Activated effector memory CD4-positive, alpha-beta T cell treated with Interleukin-2 at 50 U/mL for 16 hours (primary cell): ENCODE results near the gene CIC.

ENCODE experiments used
- DNase-seq: peaks from one replicate; pipeline ENCODE4 v3.0.0-alpha.2; 2020

CIC gene

GRCh38 chr19:42244347-42245220 is 24.5 kb upstream of the CIC start:
- DNase-seq: peak; percentile 90

- no peak for DNase-seq
Observed at GRCh38 chr19:42245231-42245630, 23.8 kb upstream of the CIC start.

GRCh38 chr19:42246143-42246921 is 22.7 kb upstream of the CIC start:
- DNase-seq: no peak

GRCh38 chr19:42246922-42247639 is 22.0 kb upstream of the CIC start:
- DNase-seq: no peak

GRCh38 chr19:42247640-42248199 is 21.3 kb upstream of the CIC start:
- DNase-seq: no peak

DNA sequence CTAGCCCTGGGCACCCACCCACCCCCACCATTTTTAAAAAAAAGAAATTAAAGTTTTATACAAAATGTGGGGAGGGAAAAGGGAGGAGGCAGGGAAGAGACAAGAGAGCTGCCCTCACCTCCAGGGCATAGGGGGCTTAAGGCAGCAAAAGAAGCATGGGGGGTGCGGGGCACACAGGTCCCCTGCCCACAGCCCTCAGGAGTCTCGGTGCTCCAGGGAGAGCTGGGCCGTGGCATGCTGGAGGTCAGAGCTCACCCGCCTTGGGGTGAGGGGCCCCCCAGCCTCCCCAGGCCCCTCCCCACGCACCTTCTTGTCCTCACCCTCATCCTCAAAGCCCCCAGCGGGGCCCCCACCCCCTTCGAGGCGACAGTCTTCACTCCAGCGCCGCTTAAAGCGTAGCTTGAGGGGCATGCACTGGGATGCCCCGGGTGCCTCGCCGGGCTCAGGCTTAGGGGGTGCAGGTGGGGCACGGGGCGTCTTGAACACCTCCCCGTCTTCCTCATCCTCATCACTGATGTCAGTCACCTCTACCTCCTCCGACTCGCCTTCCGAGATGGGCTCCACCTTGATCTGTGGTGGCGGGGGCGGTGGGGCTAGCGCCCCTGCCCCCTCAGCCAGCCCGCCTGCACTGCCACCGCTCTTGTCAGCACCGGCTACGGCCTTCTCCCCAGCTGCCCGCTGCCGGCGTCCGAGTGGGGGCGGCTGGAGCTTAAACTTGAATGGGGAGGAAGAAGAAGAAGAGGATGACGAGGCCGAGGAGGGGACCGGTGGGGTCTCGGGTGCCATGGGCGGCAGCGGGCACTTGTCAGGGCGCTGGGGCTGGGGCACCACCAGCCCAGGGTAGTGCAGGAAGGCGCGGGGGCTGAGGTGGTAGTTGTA is 20.5 kb upstream of the CIC start:
- DNase-seq: no peak

DNA sequence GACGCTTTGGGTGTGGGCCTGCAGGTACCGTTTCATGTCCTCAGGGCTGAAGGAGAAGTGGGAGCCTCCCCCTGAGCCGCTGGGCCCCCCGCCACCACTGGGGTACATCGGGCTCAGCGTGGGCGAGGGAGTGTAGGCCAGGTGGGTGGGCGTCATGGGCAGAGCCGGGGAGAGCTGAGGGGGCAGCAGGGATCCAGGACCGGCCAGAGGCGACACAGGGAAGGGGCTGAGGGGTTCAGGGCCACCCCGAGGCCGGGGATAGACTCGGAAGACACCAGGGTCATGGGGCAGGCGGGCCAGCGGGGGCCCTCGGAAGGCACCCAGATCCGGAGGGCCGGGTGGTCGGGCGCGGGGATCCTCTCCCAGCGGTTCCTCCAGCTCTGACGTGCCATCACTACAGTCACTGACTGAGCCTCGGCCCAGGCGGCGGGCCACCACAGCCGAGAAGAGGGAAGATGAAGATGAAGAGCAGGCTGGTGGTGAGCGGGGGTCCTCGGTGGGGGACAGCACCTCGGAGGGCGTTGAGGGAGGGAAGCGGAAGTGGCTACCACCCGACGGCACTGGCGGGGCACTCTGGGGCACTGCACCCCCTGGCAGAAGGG is 19.8 kb upstream of the CIC start:
- DNase-seq: no peak

GRCh38 chr19:42249769-42250168 is 19.3 kb upstream of the CIC start:
- no peak for DNase-seq

DNA sequence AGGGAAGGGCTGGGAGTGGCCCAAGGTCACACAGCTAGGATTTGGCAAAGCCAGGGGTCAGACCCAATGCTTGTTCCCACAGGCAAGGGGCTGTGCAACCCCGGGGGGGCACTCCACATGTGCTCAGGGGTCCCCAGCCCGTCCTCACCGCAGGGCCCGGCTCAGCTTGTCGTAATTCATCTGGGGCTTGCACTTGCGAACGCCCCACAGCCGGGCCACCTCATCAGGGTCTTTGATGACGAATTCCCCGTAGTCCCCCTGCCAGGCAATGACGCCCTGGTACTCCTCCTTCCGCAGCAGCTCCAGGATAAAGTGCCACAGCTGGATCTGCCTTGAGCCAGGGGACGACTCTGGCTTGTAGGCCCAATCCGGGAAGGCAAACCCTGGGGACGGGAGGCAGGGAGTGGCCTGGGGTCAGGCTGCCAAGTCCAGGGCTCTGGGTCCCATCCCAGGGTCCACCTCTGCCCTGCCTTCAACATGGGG is 18.8 kb upstream of the CIC start:
- DNase-seq: no peak

DNA sequence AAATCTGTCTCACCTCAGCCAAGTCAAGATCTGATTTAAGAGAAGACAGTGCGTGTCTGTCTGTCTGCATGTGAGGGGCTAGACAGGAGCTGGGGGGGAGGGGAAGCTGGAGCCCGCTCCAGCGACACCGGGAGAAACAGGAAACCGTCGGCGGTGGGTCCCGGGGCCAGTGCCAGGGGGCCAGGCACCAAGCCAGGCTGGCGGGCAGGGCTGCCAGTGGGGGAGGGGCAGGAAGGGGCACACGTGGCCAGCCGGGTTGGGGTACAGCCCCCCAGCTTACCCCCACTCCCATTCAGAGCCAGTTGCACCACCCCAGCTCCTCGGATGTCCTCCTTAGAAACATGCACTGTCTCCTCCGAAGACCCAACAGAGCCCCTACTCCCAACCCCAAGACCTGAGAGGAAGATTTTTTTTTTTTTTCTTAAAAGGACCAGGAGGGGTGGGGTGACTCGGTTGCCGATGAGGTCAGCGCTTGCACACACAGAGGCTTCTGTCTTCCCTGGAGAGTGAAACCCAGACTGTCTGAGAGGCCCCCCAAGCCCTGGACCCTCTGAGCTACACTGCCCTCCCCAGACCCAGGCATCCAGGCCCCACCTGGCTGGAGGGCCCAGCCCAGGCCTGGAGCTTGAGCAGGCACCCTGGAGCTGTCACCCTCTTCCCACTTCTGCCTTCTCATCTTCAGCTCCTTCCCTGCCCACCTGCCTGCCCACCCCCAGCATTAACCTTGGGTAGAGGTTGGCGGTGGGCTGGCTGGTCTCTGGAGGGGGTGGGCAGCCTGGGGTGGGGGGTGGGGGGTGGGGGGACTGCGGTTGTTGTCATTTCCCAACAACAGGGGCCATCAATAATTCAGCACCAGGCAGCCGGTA is 18.2 kb upstream of the CIC start:
- no peak for DNase-seq

- DNase-seq: no peak
Observed at GRCh38 chr19:42251572-42252358, 17.3 kb upstream of the CIC start.

DNA sequence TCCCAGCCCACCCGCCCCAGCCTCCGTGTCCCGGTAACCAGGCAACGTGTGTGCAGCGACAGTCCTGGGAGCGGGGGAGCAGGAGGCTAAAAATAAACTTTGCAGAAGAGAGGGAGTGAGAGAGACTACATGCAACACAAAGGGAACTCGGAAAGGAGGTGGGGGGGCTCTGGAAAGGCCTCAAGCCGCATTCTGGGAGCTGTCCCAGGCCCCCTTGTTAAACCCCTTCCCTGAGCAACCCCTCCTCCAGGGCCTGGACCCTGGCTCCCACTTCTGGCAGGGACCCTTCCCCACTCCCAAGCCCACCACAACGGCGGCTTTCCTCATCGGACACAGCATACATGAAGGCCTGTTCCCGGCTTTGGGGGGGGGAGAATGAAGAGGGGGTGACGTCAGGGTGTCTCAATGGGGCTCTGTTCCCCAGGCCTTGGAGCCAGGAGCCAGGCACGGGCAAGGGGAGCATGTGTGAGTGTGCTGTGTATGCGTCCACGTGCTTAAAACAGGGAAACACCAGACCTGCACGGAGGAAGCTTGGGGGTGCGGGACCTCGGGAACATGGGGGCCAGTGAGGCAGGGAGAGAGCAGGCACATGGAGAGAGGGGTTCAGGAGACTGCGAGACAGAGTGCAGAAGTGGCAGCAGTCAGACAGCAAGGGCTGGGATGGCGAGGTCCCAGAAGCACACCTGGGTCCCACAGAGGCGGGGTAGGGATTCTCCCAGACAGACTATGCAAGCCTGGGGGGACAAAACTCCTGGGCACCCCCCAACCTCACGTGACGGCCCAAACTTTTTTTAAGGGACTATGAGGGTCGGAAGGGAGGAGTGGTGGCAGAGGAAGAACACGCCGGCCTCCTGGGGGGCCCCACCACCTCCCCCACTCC is 16.4 kb upstream of the CIC start:
- DNase-seq: no peak

DNA sequence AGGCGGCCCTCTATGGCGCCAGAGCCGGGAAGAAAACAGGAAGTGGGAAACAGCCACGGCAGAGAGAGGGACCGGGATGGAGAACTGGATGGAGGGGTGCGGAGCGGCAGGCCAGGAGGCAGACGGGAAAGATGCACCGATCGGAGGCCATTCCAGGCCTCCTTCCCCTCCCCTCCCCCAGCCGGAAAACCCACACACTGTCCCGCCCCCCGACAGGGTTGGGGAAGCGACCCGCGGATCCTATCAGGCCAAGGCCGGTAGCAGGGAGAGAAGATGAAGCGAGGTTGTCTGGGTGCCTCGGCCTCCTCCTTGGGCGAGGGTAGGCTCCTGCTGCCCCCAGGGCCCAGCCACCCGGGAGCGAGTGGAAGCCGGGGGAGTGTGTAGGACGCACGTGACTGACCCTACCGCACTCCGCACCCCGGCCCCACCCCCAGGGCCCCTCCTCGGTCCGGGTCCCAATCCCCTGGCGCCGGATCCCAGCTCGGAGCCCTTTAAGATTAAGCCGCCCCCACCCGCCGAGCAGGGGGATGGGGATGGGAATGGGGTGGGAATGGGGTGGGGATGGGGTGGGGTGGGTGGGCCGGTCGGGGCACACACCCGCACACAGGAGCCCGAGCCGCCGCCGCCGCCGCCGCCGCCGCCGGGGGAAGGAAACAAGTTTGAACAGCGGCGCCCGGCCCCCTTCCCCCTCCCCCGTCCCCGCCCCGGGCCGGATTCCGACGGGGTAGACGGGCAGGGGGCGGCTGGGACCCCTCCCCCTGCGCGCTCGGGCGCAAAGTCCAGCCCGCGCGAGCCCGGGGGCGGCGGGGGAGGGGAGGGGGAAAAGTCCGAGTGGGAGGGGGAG is 15.6 kb upstream of the CIC start:
- peak; percentile 57 for DNase-seq

- peak; percentile 71 for DNase-seq
Observed at GRCh38 chr19:42254089-42254849, 14.8 kb upstream of the CIC start.

DNA sequence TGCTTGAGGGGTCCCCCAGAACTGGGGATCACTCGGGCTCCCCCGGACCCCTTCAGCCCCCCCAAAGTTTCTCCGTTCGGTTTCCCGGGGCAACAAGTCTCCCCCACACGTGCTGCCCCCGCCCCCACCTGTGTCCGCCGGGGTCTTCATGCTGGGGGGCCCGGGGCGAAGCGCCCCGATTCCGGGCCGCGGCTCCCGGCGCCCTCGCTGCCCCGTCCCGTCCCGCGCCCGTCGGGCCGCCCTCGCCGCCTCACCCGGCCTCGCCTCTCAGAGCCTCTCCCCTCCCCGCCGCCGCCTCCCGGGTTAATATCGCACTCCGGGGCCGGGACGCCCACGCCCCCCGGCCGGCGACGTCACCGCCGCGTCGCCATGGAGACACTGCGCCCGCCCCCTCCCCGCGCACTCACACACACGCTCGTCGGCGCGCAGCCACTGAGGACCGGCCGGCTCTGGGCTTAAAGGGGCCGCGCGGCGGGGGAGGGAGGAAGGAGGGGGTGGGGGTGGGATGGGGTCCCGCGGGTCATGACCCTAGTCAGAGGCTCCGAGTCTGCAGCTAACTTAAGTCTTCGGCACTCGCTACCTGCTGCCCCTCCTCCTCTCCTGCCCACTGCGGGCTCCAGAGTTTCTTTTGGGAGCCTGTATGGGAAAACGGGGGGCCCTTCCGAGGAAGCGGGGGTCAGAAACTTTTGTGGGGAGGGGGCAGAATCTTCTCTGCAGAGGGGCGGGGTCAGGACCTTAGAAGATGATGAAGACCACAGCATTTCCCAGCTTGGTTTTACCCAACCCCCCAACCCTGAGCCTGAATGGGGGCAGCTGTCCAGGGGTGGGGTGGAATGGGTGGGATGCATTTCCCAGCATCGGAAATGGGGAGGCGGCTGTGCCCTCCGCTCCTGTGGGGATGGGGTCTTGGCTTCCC is 13.9 kb upstream of the CIC start, which contains the start of gene ERF:
TSS of gene ERF (minus strand) at position 279 of the 916 bp plus-strand sequence. CDS start at position 150, 129 bp downstream.
- peak; percentile 90 for DNase-seq
